Colonic mucosa (tissue), 4 donors: ENCODE results near the gene MT1M. TPM values are rescaled to one million over a fixed set of nuclear protein-coding genes. Genes with fewer than 3 reads are reported as not detected.

Experiments used
- DNase-seq: peaks from one replicate; pipeline ENCODE4 v3.0.0-alpha.2; 2020
- H3K27ac ChIP-seq: fragments of 200-600 bp; one replicate; pipeline ENCODE4 v1.8.0; 2021
- H3K27me3 ChIP-seq: fragments of 200-600 bp; one replicate; pipeline ENCODE4 v1.8.0; 2021
- H3K36me3 ChIP-seq: fragments of 200-600 bp; one replicate; pipeline ENCODE4 v1.8.0; 2021
- H3K4me1 ChIP-seq: fragments of 200-600 bp; one replicate; pipeline ENCODE4 v1.8.0; 2021; ENCODE audit warnings: mild to moderate bottlenecking
- H3K4me3 ChIP-seq: fragments of 200-600 bp; one replicate; pipeline ENCODE4 v1.8.0; 2021
- H3K9ac ChIP-seq, 2 donors: one replicate each; pipeline ENCODE4 v1.7.0; 2013; ENCODE audit warnings: control low read depth in 2 of 2, low read depth in 2 of 2, low read length in 2 of 2
- H3K9me3 ChIP-seq: fragments of 200-600 bp; one replicate; pipeline ENCODE4 v1.8.0; 2021
- intact Hi-C: fragments of 100-400 bp; cut with DNase I; formaldehyde crosslinking; loops from one replicate; pipeline ENCODE4 v1.14.1; 2022
- total RNA-seq, 2 donors: library from RNA; stranded (reverse); fragmentation: NEBNext Ultra II Directional in 1 of 2; extraction: Animal tissue kit (Norgen Biotek cat#: 25700) in 1 of 2; gene quantifications; one replicate each; pipeline ENCODE4 v1.2.1, GENCODE V29; 2021
- TF ChIP-seq, protein P1 (sequence below): fragments of 200-600 bp; IDR thresholded peaks from one replicate; pipeline ENCODE4 v1.8.0; 2022; ENCODE audit warnings: antibody characterized with exemption, mild to moderate bottlenecking
- donor health status: healthy.
- donor health status: DM: no; HTN: no; CAD: no.
- donor health status: DM: no; HTN: no; CAD: no.

The MT1M gene
- total RNA-seq, 2 donors from 2014 or later, result 19.0 to 21.2 TPM

DNA sequence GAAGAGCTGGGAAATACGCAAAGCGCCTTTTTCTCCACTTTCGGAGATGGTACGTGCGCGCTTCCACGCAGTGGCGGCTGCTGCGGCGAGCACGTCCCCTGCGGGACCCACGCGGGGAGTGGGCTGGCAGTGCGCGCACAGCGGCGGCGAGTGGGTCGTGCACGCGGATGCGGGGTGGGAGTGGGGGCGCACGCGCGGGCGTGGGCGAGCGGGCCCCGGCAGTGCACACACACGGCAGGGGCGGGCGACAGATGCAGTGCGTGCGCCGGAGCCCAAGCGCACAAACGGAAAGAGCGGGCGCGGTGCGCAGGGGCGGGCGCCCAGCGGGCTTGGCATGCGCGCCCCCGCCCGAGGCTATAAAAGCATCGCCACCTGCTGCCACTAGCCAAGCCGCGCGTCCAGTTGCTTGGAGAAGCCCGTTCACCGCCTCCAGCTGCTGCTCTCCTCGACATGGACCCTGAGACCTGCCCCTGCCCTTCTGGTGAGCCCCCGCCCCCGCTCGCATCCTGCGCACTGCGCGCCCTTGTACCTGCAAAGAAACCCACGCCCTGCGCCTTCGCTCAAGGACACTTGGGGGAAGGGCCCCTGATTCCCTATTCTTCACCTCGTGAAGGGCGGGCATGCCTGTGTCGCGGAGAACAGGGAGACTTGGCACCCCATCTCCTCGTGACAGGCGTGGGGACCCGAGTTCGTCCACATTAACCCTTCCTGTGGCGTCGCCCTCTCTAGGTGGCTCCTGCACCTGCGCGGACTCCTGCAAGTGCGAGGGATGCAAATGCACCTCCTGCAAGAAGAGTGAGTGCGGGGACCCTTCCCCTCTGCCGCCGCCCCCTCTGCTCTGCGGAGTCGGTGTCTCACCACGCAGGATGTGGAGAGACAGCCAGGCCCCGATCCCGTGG lies 43.1 kb upstream of the MT1M start, which contains the start of gene MT3:
MT3 (plus strand) TSS at position 388 of the 899 bp plus-strand sequence; CDS start at position 451, 63 bp downstream.
- DNase-seq, result peak; percentile 45
- intact Hi-C loops, result no loop called here
- H3K9me3 ChIP-seq, result no peaks in the 10 kb centered on the region
- peaks cover 6% of the 10 kb centered on the region for H3K4me1 ChIP-seq
- peak within 1 kb of the TSS; percentile 37 for H3K4me3 ChIP-seq
- peak within 1 kb of the TSS in 1 of 2 donors; percentile 49 for H3K9ac ChIP-seq
- H3K27ac ChIP-seq, result no peak within 1 kb of the TSS
- H3K27me3 ChIP-seq, result peaks cover 18% of the 10 kb centered on the region
- TF ChIP-seq, protein P1, sequence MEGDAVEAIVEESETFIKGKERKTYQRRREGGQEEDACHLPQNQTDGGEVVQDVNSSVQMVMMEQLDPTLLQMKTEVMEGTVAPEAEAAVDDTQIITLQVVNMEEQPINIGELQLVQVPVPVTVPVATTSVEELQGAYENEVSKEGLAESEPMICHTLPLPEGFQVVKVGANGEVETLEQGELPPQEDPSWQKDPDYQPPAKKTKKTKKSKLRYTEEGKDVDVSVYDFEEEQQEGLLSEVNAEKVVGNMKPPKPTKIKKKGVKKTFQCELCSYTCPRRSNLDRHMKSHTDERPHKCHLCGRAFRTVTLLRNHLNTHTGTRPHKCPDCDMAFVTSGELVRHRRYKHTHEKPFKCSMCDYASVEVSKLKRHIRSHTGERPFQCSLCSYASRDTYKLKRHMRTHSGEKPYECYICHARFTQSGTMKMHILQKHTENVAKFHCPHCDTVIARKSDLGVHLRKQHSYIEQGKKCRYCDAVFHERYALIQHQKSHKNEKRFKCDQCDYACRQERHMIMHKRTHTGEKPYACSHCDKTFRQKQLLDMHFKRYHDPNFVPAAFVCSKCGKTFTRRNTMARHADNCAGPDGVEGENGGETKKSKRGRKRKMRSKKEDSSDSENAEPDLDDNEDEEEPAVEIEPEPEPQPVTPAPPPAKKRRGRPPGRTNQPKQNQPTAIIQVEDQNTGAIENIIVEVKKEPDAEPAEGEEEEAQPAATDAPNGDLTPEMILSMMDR, result no peak
- H3K36me3 ChIP-seq, result no peaks in the 10 kb centered on the region

GRCh38 chr16:56591377-56592060 lies 40.9 kb upstream of the MT1M start:
- intact Hi-C loops, result no loop called here
- no peak overlapping the region for H3K27ac ChIP-seq
- peaks cover 18% of the 10 kb centered on the region for H3K27me3 ChIP-seq
- H3K4me3 ChIP-seq, result no peak overlapping the region
- no peak for DNase-seq
- TF ChIP-seq, protein P1, result no peak
- H3K9ac ChIP-seq, result no peak overlapping the region
- no peaks in the 10 kb centered on the region for H3K9me3 ChIP-seq
- H3K36me3 ChIP-seq, result no peaks in the 10 kb centered on the region
- peaks cover 6% of the 10 kb centered on the region for H3K4me1 ChIP-seq

- TF ChIP-seq, protein P1, result no peak
- H3K27me3 ChIP-seq, result peaks cover 17% of the 10 kb centered on the region
- DNase-seq, result no peak
- intact Hi-C loops, result no loop called here
- no peaks in the 10 kb centered on the region for H3K36me3 ChIP-seq
- H3K9ac ChIP-seq, result no peak overlapping the region
- H3K27ac ChIP-seq, result no peak overlapping the region
- H3K9me3 ChIP-seq, result no peaks in the 10 kb centered on the region
- no peak overlapping the region for H3K4me3 ChIP-seq
- H3K4me1 ChIP-seq, result peaks cover 6% of the 10 kb centered on the region
These were observed 38.7 kb upstream of the MT1M start for GRCh38 chr16:56593573-56594291.

DNA sequence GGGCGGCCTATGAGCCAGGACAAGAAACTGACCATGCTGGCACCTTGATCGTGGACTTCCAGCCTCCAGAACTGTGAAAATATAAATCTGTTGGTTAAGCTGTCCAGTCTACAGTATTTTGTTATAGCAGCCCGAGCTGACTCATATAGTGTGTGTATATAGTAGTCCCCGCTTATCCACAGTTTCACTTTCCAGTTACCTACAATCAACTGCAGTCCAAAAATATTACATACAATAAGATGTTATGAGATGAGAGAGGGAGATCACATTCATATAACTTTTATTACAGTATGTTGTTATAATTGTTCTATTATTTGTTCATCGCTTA lies 38.2 kb upstream of the MT1M start:
- H3K9ac ChIP-seq, result no peak overlapping the region
- no peak overlapping the region for H3K4me3 ChIP-seq
- H3K4me1 ChIP-seq, result peaks cover 6% of the 10 kb centered on the region
- no peaks in the 10 kb centered on the region for H3K9me3 ChIP-seq
- TF ChIP-seq, protein P1, result no peak
- no peak overlapping the region for H3K27ac ChIP-seq
- DNase-seq, result no peak
- intact Hi-C loops, result no loop called here
- H3K27me3 ChIP-seq, result peaks cover 12% of the 10 kb centered on the region
- H3K36me3 ChIP-seq, result no peaks in the 10 kb centered on the region

GRCh38 chr16:56600398-56600999 lies 32.0 kb upstream of the MT1M start:
- no peak overlapping the region for H3K27ac ChIP-seq
- TF ChIP-seq, protein P1, result peak; percentile 40
- no peaks in the 10 kb centered on the region for H3K9me3 ChIP-seq
- H3K36me3 ChIP-seq, result no peaks in the 10 kb centered on the region
- H3K4me1 ChIP-seq, result no peaks in the 10 kb centered on the region
- no peak overlapping the region for H3K9ac ChIP-seq
- DNase-seq, result no peak
- intact Hi-C loops, result loop anchor here (5.0 to 10.0 kb wide), 2 partner anchors 86 to 102 kb away; no protein-coding TSS in a partner anchor
- no peak overlapping the region for H3K4me3 ChIP-seq
- no peaks in the 10 kb centered on the region for H3K27me3 ChIP-seq
